Measurements from ENCODE around the gene GNAI2. TPM values are rescaled to one million over a fixed set of nuclear protein-coding genes. Genes with fewer than 3 reads are reported as not detected.
"Not testable (repeated sequence)": the region's sequence is repeated elsewhere in the genome, so short reads cannot be mapped to it uniquely, and the experiment has no call there.

The GNAI2 gene
- polyA plus RNA-seq, 1 donor = 181 TPM

DNA sequence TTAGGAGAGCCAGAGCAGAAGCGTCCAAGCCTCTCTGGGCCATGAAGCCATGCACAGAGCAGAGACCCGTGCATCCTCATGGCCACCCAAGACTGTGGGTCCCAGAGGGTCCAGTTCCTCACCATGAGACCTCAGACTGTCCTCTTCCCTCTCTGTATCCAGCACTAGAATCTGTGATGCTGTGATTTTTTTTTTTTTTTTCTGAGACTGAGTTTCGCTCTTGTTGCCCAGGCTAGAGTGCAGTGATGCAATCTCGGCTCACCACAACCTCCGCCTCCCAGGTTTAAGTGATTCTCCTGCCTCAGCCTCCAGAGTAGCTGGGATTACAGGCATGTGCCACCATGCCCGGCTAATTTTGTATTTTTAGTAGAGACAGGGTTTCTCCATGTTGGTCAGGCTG is 8.8 kb downstream of the GNAI2 start:
- not testable (repeated sequence) for DNase-seq

DNA sequence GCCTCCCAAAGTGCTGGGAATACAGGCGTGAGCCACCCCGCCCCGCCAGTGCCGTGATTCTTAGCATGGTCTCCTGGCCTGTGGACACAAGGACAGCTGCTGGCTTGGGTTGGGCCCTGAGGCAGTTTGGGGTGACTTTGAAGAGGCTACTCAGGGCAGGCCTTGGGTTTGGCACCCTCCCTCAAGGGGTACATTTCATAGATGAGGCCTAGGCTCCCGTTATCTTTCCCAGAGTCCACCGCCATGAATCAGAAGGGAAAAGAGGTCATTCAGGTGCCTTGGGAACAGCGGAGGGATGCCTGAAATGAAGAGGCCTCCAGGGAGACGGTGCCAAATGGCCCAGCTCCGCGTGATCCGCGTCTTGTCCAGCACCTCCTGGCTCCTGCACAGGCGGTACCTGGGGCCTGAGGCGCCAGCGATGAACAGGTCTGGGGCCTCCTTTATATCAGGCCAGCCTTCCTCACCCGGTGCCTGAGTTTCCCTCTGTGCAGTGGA is 9.3 kb downstream of the GNAI2 start:
- DNase-seq = no peak

- DNase-seq = peak; percentile 93
Measured at GRCh38 chr3:50245831-50246516, 10.0 kb downstream of the GNAI2 start.

DNA sequence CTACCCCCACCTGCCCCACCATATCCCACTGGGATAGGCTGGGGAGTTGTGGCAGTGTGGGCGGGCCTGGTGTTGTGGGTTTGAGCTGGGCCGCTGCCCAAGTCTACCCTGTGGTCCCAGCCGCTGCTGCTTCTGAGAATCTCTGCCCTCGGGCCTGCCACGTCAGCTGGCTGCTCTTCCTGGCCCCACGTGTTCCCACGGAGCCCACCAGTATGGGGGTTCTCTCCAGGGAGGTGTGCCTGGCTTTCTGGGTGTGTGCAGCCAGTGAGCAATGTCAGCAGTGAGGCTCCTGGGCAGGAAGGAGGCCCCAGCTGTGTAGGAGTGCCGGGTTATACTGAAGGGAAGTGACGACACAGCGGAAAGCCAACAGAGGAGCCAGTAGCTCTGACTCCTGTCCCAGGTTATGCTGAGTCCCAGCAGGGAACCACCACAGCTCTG is 10.5 kb downstream of the GNAI2 start:
- DNase-seq = no peak

GRCh38 chr3:50248387-50248786 is 12.4 kb downstream of the GNAI2 start:
- no peak for DNase-seq

- no peak for DNase-seq
Measured at GRCh38 chr3:50249457-50249856, 13.5 kb downstream of the GNAI2 start.

DNA sequence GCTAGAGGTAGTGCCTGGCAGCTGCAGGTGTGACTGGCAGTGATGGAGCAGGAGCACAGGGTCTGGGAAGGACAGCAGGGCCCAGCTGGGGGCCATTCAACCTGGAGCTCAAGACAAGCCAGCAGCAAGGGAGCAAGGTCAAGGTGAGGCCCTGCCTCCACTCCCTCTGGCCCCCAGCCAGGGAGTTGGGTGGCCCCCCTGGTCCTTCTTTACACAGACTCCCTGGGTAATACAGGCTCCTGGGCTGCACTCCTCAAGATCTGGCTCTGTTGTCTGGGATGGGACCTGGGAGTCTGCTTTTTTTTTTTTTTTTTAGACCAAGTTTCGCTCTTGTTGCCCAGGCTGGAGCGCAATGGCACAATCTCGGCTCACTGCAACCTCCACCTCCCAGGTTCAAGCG is 14.5 kb downstream of the GNAI2 start:
- DNase-seq = no peak

DNA sequence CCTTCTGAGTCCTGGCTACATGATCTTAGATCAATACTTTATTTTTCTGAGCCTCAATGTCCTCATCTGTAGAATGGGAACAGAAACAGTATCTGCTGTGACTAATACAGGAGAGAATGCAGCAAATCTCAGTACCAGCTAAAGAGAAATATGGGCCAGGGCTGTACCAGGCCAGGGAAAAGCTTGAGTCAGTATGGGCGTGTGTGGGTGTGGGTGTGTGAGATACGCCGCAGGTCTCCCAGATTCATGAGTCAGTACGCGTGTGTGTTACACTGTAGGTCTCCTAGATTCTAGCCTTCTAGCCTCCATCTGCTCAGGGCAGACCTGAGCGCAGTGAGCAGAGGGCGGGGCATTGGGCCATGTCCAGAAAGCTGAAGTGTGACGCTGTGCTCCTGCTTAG is 15.2 kb downstream of the GNAI2 start:
- DNase-seq = no peak

GRCh38 chr3:50254577-50255250 is 18.7 kb downstream of the GNAI2 start:
- no peak for DNase-seq

- DNase-seq = no peak
Measured at GRCh38 chr3:50255251-50255615, 19.2 kb downstream of the GNAI2 start.

DNA sequence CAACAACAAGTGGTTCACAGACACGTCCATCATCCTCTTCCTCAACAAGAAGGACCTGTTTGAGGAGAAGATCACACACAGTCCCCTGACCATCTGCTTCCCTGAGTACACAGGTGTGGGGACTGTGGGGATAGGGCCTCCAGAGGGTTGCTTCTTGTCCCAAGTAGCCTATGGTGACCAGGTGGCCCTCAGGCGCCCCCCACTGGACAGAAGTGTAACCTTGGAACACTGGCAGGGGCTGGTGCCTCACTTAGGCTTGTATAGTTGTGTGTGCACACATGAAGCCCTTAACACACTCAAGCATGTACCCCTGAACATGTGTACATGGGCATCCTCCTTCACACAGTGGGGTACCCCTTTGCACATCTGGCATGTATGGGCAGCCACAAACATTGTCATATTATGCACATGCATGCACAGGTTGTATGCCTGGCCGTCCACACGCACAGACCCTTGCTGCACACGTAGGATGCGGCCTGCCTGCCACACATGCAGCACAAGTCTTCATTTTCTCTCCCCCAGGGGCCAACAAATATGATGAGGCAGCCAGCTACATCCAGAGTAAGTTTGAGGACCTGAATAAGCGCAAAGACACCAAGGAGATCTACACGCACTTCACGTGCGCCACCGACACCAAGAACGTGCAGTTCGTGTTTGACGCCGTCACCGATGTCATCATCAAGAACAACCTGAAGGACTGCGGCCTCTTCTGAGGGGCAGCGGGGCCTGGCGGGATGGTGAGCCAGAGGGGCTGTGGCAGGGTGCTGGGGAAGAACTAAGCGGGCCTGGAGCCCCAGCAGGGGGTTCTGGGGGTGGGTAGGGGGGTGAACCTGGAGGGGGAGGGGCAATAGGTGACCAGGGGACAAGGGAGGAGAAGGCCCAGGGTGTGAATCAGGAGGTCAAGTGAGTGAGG is 21.2 kb downstream of the GNAI2 start:
- no peak for DNase-seq

GRCh38 chr3:50258029-50258680 is 22.2 kb downstream of the GNAI2 start:
- DNase-seq = no peak

GRCh38 chr3:50258979-50259378 is 23.0 kb downstream of the GNAI2 start:
- DNase-seq = no peak

- DNase-seq = no peak
Measured at GRCh38 chr3:50259432-50260026, 23.5 kb downstream of the GNAI2 start.

DNA sequence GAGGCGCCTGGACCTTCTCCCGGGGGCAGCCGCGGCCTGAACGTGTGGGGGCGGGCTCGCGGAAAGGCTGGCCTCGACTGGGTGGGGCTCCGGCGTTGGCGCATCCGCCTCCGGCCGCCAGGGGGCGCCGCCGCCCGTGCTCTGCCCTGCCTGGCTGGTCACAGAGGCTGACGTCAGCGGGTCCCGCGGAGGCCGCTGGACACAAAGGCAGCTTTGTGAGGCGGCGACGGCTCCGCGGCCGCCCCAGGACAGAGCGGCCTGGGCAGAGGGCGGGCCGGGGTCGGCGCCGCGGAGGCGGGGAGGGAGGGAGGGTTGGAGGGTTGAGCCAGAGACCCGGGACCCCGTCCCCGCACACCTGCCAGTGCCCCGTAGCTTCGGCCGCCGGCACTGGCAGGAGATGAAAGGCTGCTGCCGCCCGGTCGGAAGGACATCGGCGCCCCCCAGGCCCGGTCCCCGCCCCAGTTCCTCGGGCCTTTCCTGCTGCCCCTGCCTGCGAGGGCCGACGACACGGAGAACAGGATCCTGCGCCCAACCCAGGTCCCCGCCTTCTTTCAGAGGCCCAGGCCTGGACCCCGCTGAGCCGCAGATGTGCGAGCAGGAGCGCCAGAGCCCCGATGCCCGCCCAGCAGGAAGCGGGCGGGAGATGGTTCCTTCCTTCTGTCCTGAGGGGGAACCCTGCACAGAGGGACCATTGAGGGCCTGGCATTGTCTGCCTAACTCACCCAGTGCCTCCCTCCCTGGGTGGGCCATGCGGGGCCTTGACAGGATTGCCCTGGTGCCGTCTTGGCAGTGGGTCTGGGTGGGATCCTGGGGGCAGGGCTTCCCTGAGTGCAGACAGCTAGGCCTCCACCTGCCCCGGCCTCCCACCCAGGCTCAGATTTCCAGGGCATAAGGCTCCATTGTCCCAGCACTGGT is 24.3 kb downstream of the GNAI2 start:
- DNase-seq = peak; percentile 92

DNA sequence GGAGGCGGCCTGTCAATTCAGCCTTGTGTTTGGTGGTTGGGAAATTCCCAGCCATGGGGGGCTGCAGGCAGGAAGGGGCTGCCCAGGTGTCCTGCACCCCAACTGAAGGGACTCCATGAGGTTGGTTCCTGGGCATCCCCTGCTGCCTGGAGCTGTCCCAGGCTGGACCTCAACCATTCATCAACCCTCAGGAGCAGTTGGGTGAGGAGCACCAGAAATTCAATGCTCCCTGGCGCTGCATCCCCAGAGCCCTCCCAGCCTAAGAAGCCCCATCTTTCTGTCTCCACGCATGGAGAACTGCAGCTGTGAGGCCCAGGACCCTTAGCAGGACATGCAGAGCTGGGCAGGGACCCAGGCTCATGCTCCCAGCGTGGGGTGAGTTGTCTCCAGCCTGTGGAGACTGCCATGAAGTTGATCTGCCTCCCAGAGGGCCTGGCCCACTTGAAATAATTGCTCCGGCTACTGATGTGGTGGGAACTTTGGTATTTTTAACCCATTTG is 25.0 kb downstream of the GNAI2 start:
- no peak for DNase-seq

- no peak for DNase-seq
Measured at GRCh38 chr3:50261505-50261904, 25.5 kb downstream of the GNAI2 start.

- not testable (repeated sequence) for DNase-seq
Measured at GRCh38 chr3:50262200-50262599, 26.2 kb downstream of the GNAI2 start.

- DNase-seq = no peak
Measured at GRCh38 chr3:50262778-50263177, 26.8 kb downstream of the GNAI2 start.

All from left kidney (tissue), 2 donors.